KBM-7 (cell line): ENCODE data around the gene TXNRD2.

Experiments
- DNase-seq: peaks from one replicate; pipeline ENCODE4 v3.0.0-alpha.2; 2015
- in situ Hi-C: fragments of 300-500 bp; cut with MboI; formaldehyde crosslinking; loops from 2 replicates; pipeline ENCODE4 v1.14.3; 2020; ENCODE audit warnings: low sequenced_read_pairs, low pct_unique_long_range_greater_than_20kb, mixed read lengths

Gene TXNRD2

GRCh38 chr22:19981171-19981960, 39.7 kb upstream of the TXNRD2 start:
- in situ Hi-C loops, result no loop called here
- DNase-seq, result no peak

- no peak for DNase-seq
- in situ Hi-C loops, result no loop called here
These were observed 39.1 kb upstream of the TXNRD2 start for GRCh38 chr22:19980766-19981165.

- no peak for DNase-seq
- in situ Hi-C loops, result no loop called here
These were observed 38.3 kb upstream of the TXNRD2 start for GRCh38 chr22:19979712-19980493.

- in situ Hi-C loops, result no loop called here
- no peak for DNase-seq
These were observed 37.1 kb upstream of the TXNRD2 start for GRCh38 chr22:19978748-19979147.

- DNase-seq, result no peak
- in situ Hi-C loops, result no loop called here
These were observed 36.0 kb upstream of the TXNRD2 start for GRCh38 chr22:19977296-19978243.

- in situ Hi-C loops, result no loop called here
- no peak for DNase-seq
These were observed 35.1 kb upstream of the TXNRD2 start for GRCh38 chr22:19976671-19977070.

- no peak for DNase-seq
- in situ Hi-C loops, result no loop called here
These were observed 34.1 kb upstream of the TXNRD2 start for GRCh38 chr22:19975707-19976035.

GRCh38 chr22:19974935-19975706, 33.5 kb upstream of the TXNRD2 start:
- in situ Hi-C loops, result no loop called here
- DNase-seq, result peak; percentile 84

GRCh38 chr22:19974268-19974861, 32.7 kb upstream of the TXNRD2 start:
- peak; percentile 62 for DNase-seq
- in situ Hi-C loops, result no loop called here

- no peak for DNase-seq
- in situ Hi-C loops, result no loop called here
These were observed 32.1 kb upstream of the TXNRD2 start for GRCh38 chr22:19973551-19974267.

- in situ Hi-C loops, result no loop called here
- DNase-seq, result no peak
These were observed 31.3 kb upstream of the TXNRD2 start for GRCh38 chr22:19972652-19973550.

GRCh38 chr22:19972251-19972650, 30.6 kb upstream of the TXNRD2 start:
- no peak for DNase-seq
- in situ Hi-C loops, result no loop called here

- DNase-seq, result no peak
- in situ Hi-C loops, result no loop called here
These were observed 29.9 kb upstream of the TXNRD2 start for GRCh38 chr22:19971276-19972124.

GRCh38 chr22:19970479-19971275, 29.1 kb upstream of the TXNRD2 start:
- in situ Hi-C loops, result no loop called here
- DNase-seq, result peak; percentile 72

GRCh38 chr22:19970031-19970478, 28.4 kb upstream of the TXNRD2 start:
- no peak for DNase-seq
- in situ Hi-C loops, result no loop called here
